Smooth muscle cell (in vitro differentiated cells): ENCODE measurements around the gene AMDHD2. TPM values are rescaled to one million over a fixed set of nuclear protein-coding genes. Genes with fewer than 3 reads are reported as not detected.
"Not testable (repeated sequence)": the region's sequence is repeated elsewhere in the genome, so short reads cannot be mapped to it uniquely, and the experiment has no call there.

Source experiments
- DNase-seq: peaks from one replicate; lab custom pipeline; 2025; ENCODE audit not compliant: unreplicated experiment; lab: John Stamatoyannopoulos, UW
- H2AFZ ChIP-seq: fragments of 200-600 bp; sonication (generic); 2 replicates; pipeline ENCODE4 v1.6.0; 2016; ENCODE audit warnings: antibody characterized with exemption, low read depth, mild to moderate bottlenecking
- H3F3A ChIP-seq: fragments of 200-600 bp; sonication (generic); 2 replicates; pipeline ENCODE4 v1.6.0; 2017; ENCODE audit warnings: antibody characterized with exemption, low read depth
- H3K27ac ChIP-seq: fragments of 200-600 bp; sonication (generic); 2 replicates; pipeline ENCODE4 v1.5.1; 2016; ENCODE audit warnings: low read depth, mild to moderate bottlenecking
- H3K27me3 ChIP-seq: fragments of 200-600 bp; sonication (generic); 2 replicates; pipeline ENCODE4 v1.6.1; 2016; ENCODE audit warnings: low read depth, mild to moderate bottlenecking
- H3K36me3 ChIP-seq: fragments of 200-600 bp; sonication (generic); 2 replicates; pipeline ENCODE4 v1.5.1; 2016; ENCODE audit warnings: low read depth
- H3K4me1 ChIP-seq: fragments of 200-600 bp; sonication (generic); 2 replicates; pipeline ENCODE4 v1.5.1; 2016; ENCODE audit warnings: low read depth
- H3K4me2 ChIP-seq: fragments of 200-600 bp; sonication (generic); 2 replicates; pipeline ENCODE4 v1.6.0; 2016; ENCODE audit warnings: mild to moderate bottlenecking
- H3K4me3 ChIP-seq: fragments of 200-600 bp; sonication (generic); 2 replicates; pipeline ENCODE4 v1.5.1; 2016; ENCODE audit warnings: mild to moderate bottlenecking
- H3K79me2 ChIP-seq: fragments of 200-600 bp; sonication (generic); 2 replicates; pipeline ENCODE4 v1.6.0; 2016; ENCODE audit warnings: low read depth, mild to moderate bottlenecking
- H3K9ac ChIP-seq: fragments of 200-600 bp; sonication (generic); 2 replicates; pipeline ENCODE4 v1.6.0; 2016; ENCODE audit warnings: low read depth
- H3K9me3 ChIP-seq: fragments of 200-600 bp; sonication (generic); replicated peaks from 2 replicates; pipeline ENCODE4 v1.5.1; 2016; ENCODE audit warnings: low read depth
- H4K20me1 ChIP-seq: fragments of 200-600 bp; sonication (generic); 2 replicates; pipeline ENCODE4 v1.6.0; 2016; ENCODE audit warnings: low read depth
- CTCF ChIP-seq: fragments of 200-600 bp; sonication (generic); IDR thresholded peaks from 2 replicates; pipeline ENCODE4 v1.5.1; 2017; ENCODE audit warnings: borderline replicate concordance, mild to moderate bottlenecking, antibody characterized with exemption; ENCODE audit not compliant: insufficient read depth, poor library complexity, severe bottlenecking
- WGBS: methylation state at CpG from one replicate; pipeline ENCODE4 v1.1.7; 2016; ENCODE audit warnings: low lambda C conversion rate; 5-methylcytosine and 5-hydroxymethylcytosine counted together
- polyA plus RNA-seq: library from polyadenylated mRNA; unstranded; fragments of >200 nt; fragmentation: Nextera tagmentation; extraction: Ambion mirVana; gene quantifications from 2 replicates; pipeline ENCODE4 v1.2.1, GENCODE V29; 2016
- total RNA-seq: library from RNA; depleted of rRNA; stranded (reverse); fragments of >200 nt; gene quantifications from 2 replicates; pipeline ENCODE4 v1.2.3, GENCODE V29; 2014

AMDHD2 gene
- total and polyA plus RNA-seq, 2 experiments from 2014 or later = 12.0 to 14.2 TPM

GRCh38 chr16:2531696-2532493, 11.7 kb downstream of the AMDHD2 start:
- H3K79me2 ChIP-seq = no peaks in the 10 kb centered on the region
- DNase-seq = peak; percentile 91
- H3K4me1 ChIP-seq = peaks cover 6% of the 10 kb centered on the region
- peaks cover 15% of the 10 kb centered on the region for H3F3A ChIP-seq
- H3K4me2 ChIP-seq = peak overlapping the region; percentile 94
- peak overlapping the region; percentile 74 for H3K9ac ChIP-seq
- no peak for TF ChIP-seq CTCF
- no peaks in the 10 kb centered on the region for H3K36me3 ChIP-seq
- no peaks in the 10 kb centered on the region for H4K20me1 ChIP-seq
- H3K9me3 ChIP-seq = no peaks in the 10 kb centered on the region
- no peak overlapping the region for H2AFZ ChIP-seq
- H3K27me3 ChIP-seq = no peaks in the 10 kb centered on the region
- under 1% methylated on average over 44 of the region's 84 CpGs for WGBS
- peak overlapping the region; percentile 65 for H3K27ac ChIP-seq
- peak overlapping the region; percentile 65 for H3K4me3 ChIP-seq

- Histone ChIP-seq H3F3A (peaks cover 15% of the 10 kb centered on the region), H3K36me3 (no peaks in the 10 kb centered on the region), H4K20me1 (no peaks in the 10 kb centered on the region), H3K9me3 (no peaks in the 10 kb centered on the region), H3K27ac (peak overlapping the region; percentile 61), H3K4me1 (peaks cover 6% of the 10 kb centered on the region), H2AFZ (no peak overlapping the region), H3K79me2 (no peaks in the 10 kb centered on the region), H3K9ac (peak overlapping the region; percentile 61), H3K27me3 (no peaks in the 10 kb centered on the region), H3K4me2 (peak overlapping the region; percentile 93), H3K4me3 (peak overlapping the region; percentile 65)
- DNase-seq = no peak
- 4% methylated on average over 37 of the region's 37 CpGs for WGBS
- TF ChIP-seq CTCF = no peak
Observed at GRCh38 chr16:2532494-2533141, 12.4 kb downstream of the AMDHD2 start.

- not testable (repeated sequence) for H3K79me2 ChIP-seq, H4K20me1 ChIP-seq, H3K36me3 ChIP-seq, DNase-seq, H3K27me3 ChIP-seq, H2AFZ ChIP-seq, H3K4me1 ChIP-seq, H3K9ac ChIP-seq, H3K9me3 ChIP-seq
- peaks cover 15% of the 10 kb centered on the region for H3F3A ChIP-seq
- peak overlapping the region; percentile 65 for H3K4me3 ChIP-seq
- peak overlapping the region; percentile 93 for H3K4me2 ChIP-seq
- WGBS = 61% methylated on average over 15 of the region's 16 CpGs
- peak overlapping the region; percentile 61 for H3K27ac ChIP-seq
Observed at GRCh38 chr16:2533142-2533755, 13.1 kb downstream of the AMDHD2 start.

- no peak overlapping the region for H2AFZ ChIP-seq
- DNase-seq = no peak
- peaks cover 5% of the 10 kb centered on the region for H3K79me2 ChIP-seq
- no peaks in the 10 kb centered on the region for H3K27me3 ChIP-seq
- H4K20me1 ChIP-seq = peaks cover 5% of the 10 kb centered on the region
- no peaks in the 10 kb centered on the region for H3K9me3 ChIP-seq
- peaks cover 6% of the 10 kb centered on the region for H3K4me1 ChIP-seq
- 95% methylated on average over 11 of the region's 11 CpGs for WGBS
- peaks cover 15% of the 10 kb centered on the region for H3F3A ChIP-seq
- no peak overlapping the region for H3K27ac ChIP-seq
- H3K4me3 ChIP-seq = no peak overlapping the region
- TF ChIP-seq CTCF = no peak
- H3K36me3 ChIP-seq = no peaks in the 10 kb centered on the region
- H3K9ac ChIP-seq = no peak overlapping the region
- no peak overlapping the region for H3K4me2 ChIP-seq
Observed at GRCh38 chr16:2533912-2534311, 13.7 kb downstream of the AMDHD2 start.

GRCh38 chr16:2534335-2534734, 14.2 kb downstream of the AMDHD2 start:
- H2AFZ ChIP-seq, H3K79me2 ChIP-seq, H3K27ac ChIP-seq, H4K20me1 ChIP-seq, H3K4me3 ChIP-seq, H3K4me2 ChIP-seq, H3K4me1 ChIP-seq, H3K36me3 ChIP-seq, H3K27me3 ChIP-seq, H3K9ac ChIP-seq, H3K9me3 ChIP-seq, DNase-seq: not testable (repeated sequence)
- H3F3A ChIP-seq = peaks cover 15% of the 10 kb centered on the region
- 94% methylated on average over 5 of the region's 5 CpGs for WGBS
